Lower leg skin (tissue), 4 donors: ENCODE measurements around the gene CYB5R4. TPM values are rescaled to one million over a fixed set of nuclear protein-coding genes. Genes with fewer than 3 reads are reported as not detected.
A peak's percentile ranks its signal among the peaks of the same experiment; 100 is the strongest.

Experiments
- DNase-seq, 2 donors: peaks; one replicate each; pipeline ENCODE4 v3.0.0-alpha.2; 2019; ENCODE audit warnings: low spot score in 2 of 2
- H3K4me3 ChIP-seq: fragments of 200-600 bp; sonication (generic); 2 replicates; pipeline ENCODE4 v1.5.1; 2017; ENCODE audit warnings: mild to moderate bottlenecking, low read depth; ENCODE audit not compliant: poor library complexity, severe bottlenecking
- CTCF ChIP-seq, 3 donors: fragments of 450-650 bp; IDR thresholded peaks; one replicate each; pipeline ENCODE4 v1.5.1; 2016; ENCODE audit warnings: antibody characterized with exemption in 3 of 3, mild to moderate bottlenecking in 3 of 3, moderate library complexity in 2 of 3
- POLR2A ChIP-seq, 2 donors: fragments of 450-650 bp; IDR thresholded peaks; one replicate each; pipeline ENCODE4 v1.6.1; 2016 to 2017; ENCODE audit warnings: antibody characterized with exemption in 2 of 2, mild to moderate bottlenecking in 1 of 2, moderate library complexity in 1 of 2
- WGBS, 2 donors: methylation state at CpG; one replicate each; pipeline ENCODE4 v1.1.5; 2018; 5-methylcytosine and 5-hydroxymethylcytosine counted together
- intact Hi-C: fragments of 100-400 bp; cut with DNase I; formaldehyde crosslinking; loops from one replicate; pipeline ENCODE4 v1.15.0; 2023; ENCODE audit warnings: low total_unique reads
- total RNA-seq, 4 donors: library from RNA; depleted of rRNA; stranded (reverse); fragments of >200 nt; gene quantifications; one replicate each; pipeline ENCODE4 v1.1.0, GENCODE V29; 2016

Gene CYB5R4
- total RNA-seq, 4 donors from 2014 or later = 4.8 to 14.6 (median 7.2) TPM

GRCh38 chr6:83849127-83849526, 10.4 kb upstream of the CYB5R4 start:
- WGBS, 2 donors = 92% methylated on average over 2 of the region's 2 CpGs
- no peak overlapping the region for H3K4me3 ChIP-seq
- TF ChIP-seq CTCF (IDR thresholded peaks at IDR 0.05) (no peak), POLR2A (IDR thresholded peaks at IDR 0.05) (no peak)
- intact Hi-C loops = no loop called here
- DNase-seq = no peak

- intact Hi-C loops = no loop called here
- DNase-seq = no peak
- WGBS, 2 donors = 77 to 81% methylated on average over 3 of the region's 3 CpGs
- TF ChIP-seq POLR2A (IDR thresholded peaks at IDR 0.05) = no peak
- TF ChIP-seq CTCF (IDR thresholded peaks at IDR 0.05) = no peak
- H3K4me3 ChIP-seq = no peak overlapping the region
Observed at GRCh38 chr6:83849610-83850009, 9.9 kb upstream of the CYB5R4 start.

- TF ChIP-seq CTCF (IDR thresholded peaks at IDR 0.05) (no peak), POLR2A (IDR thresholded peaks at IDR 0.05) (no peak)
- WGBS, 2 donors = 11 to 15% methylated on average over 16 of the region's 16 CpGs
- DNase-seq = no peak
- no peak overlapping the region for H3K4me3 ChIP-seq
- intact Hi-C loops = no loop called here
Observed at GRCh38 chr6:83852528-83853177, 6.8 kb upstream of the CYB5R4 start.

- DNase-seq = peak in 1 of 2 donors; percentile 82
- TF ChIP-seq POLR2A (IDR thresholded peaks at IDR 0.05) (no peak), CTCF (IDR thresholded peaks at IDR 0.05) (no peak)
- intact Hi-C loops = no loop called here
- WGBS, 2 donors = 1 to 2% methylated on average over 48 to 54 of the region's 81 CpGs
- peak within 1 kb of the TSS; percentile 11 for H3K4me3 ChIP-seq
Observed at GRCh38 chr6:83853178-83854000, 6.1 kb upstream of the CYB5R4 start, which contains the start of gene RIPPLY2. RIPPLY2 (plus strand) TSS chr6:83853360; CDS start chr6:83853417, 57 bp downstream.

- intact Hi-C loops = no loop called here
Observed at GRCh38 chr6:83854001-83854501, 5.4 kb upstream of the CYB5R4 start.

More at GRCh38 chr6:83854001-83854501, 5.4 kb upstream of the CYB5R4 start:
- TF ChIP-seq CTCF (IDR thresholded peaks at IDR 0.05) (no peak), POLR2A (IDR thresholded peaks at IDR 0.05) (no peak)
- 11 to 13% methylated on average over 18 of the region's 18 CpGs for WGBS, 2 donors
- DNase-seq = no peak
- no peak overlapping the region for H3K4me3 ChIP-seq
